PC-9 (cell line): ENCODE measurements around the gene MLXIP.

Experiments
- CTCF ChIP-seq: fragments of 200-600 bp; sonication (generic); conservative IDR thresholded peaks from 2 replicates; pipeline ENCODE4 v1.6.1; 2017; ENCODE audit warnings: mixed run types, antibody characterized with exemption, mild to moderate bottlenecking, moderate library complexity
- EZH2 ChIP-seq: fragments of 200-600 bp; sonication (generic); IDR thresholded peaks from 2 replicates; pipeline ENCODE4 v1.8.0; 2017; ENCODE audit warnings: antibody characterized with exemption, low read depth

GRCh38 chr12:122076743-122077495 is 1.6 kb upstream of the MLXIP start:
- TF ChIP-seq CTCF: no peak
- TF ChIP-seq EZH2: no peak
